Stimulated activated CD8-positive, alpha-beta memory T cell treated with anti-CD3 and anti-CD28 coated beads, Interleukin-15, amount 100 ng/mL, for 1 hour (primary cell): ENCODE data around the gene TMA7.

ENCODE experiments used
- DNase-seq: peaks from one replicate; pipeline ENCODE4 v3.0.0-alpha.2; 2020; ENCODE audit warnings: low read depth

Gene TMA7

GRCh38 chr3:48423241-48423882, 16.7 kb upstream of the TMA7 start:
- DNase-seq, result no peak

- no peak for DNase-seq
Observed at GRCh38 chr3:48423883-48424695, 16.0 kb upstream of the TMA7 start.

GRCh38 chr3:48425281-48425812, 14.7 kb upstream of the TMA7 start:
- DNase-seq, result no peak

- no peak for DNase-seq
Observed at GRCh38 chr3:48426401-48426909, 13.6 kb upstream of the TMA7 start.

- no peak for DNase-seq
Observed at GRCh38 chr3:48426944-48427629, 13.0 kb upstream of the TMA7 start.

GRCh38 chr3:48427630-48427962, 12.5 kb upstream of the TMA7 start:
- DNase-seq, result no peak

GRCh38 chr3:48428088-48428571, 11.9 kb upstream of the TMA7 start:
- DNase-seq, result no peak

GRCh38 chr3:48428572-48429316, 11.3 kb upstream of the TMA7 start:
- no peak for DNase-seq

- no peak for DNase-seq
Observed at GRCh38 chr3:48429317-48429959, 10.6 kb upstream of the TMA7 start.

GRCh38 chr3:48429960-48430707, 9.9 kb upstream of the TMA7 start, which contains the start of gene PLXNB1:
Gene PLXNB1 (minus strand): TSS chr3:48430086. CDS start chr3:48424611, 5,475 bp downstream.
- no peak for DNase-seq

- DNase-seq, result no peak
Observed at GRCh38 chr3:48430708-48431101, 9.4 kb upstream of the TMA7 start.

- DNase-seq, result no peak
Observed at GRCh38 chr3:48431224-48432029, 8.6 kb upstream of the TMA7 start.

GRCh38 chr3:48432411-48433371, 7.4 kb upstream of the TMA7 start:
- no peak for DNase-seq

- no peak for DNase-seq
Observed at GRCh38 chr3:48433472-48434118, 6.5 kb upstream of the TMA7 start.

GRCh38 chr3:48434591-48435222, 5.3 kb upstream of the TMA7 start:
- no peak for DNase-seq

- DNase-seq, result no peak
Observed at GRCh38 chr3:48435223-48435595, 4.8 kb upstream of the TMA7 start.

GRCh38 chr3:48435774-48436476, 4.1 kb upstream of the TMA7 start:
- peak; percentile 74 for DNase-seq
